Measurements from ENCODE around the gene MAST1.
A peak's percentile ranks its signal among the peaks of the same experiment; 100 is the strongest.
"Not testable (repeated sequence)": the region's sequence is repeated elsewhere in the genome, so short reads cannot be mapped to it uniquely, and the experiment has no call there.

The MAST1 gene

GRCh38 chr19:12841094-12841493, 2.8 kb downstream of the MAST1 start:
- no peak for DNase-seq

- no peak for DNase-seq
Measured at GRCh38 chr19:12842511-12842910, 4.2 kb downstream of the MAST1 start.

- DNase-seq: no peak
Measured at GRCh38 chr19:12843328-12843727, 5.0 kb downstream of the MAST1 start.

- DNase-seq: no peak
Measured at GRCh38 chr19:12843999-12844732, 5.9 kb downstream of the MAST1 start.

GRCh38 chr19:12846613-12847012, 8.3 kb downstream of the MAST1 start:
- not testable (repeated sequence) for DNase-seq

- peak; percentile 97 for DNase-seq
Measured at GRCh38 chr19:12847159-12848139, 9.1 kb downstream of the MAST1 start.

GRCh38 chr19:12856653-12857052, 18.3 kb downstream of the MAST1 start:
- DNase-seq: no peak

GRCh38 chr19:12858041-12858928, 20.0 kb downstream of the MAST1 start:
- DNase-seq: no peak

- no peak for DNase-seq
Measured at GRCh38 chr19:12859546-12859945, 21.2 kb downstream of the MAST1 start.

- DNase-seq: no peak
Measured at GRCh38 chr19:12864143-12864542, 25.8 kb downstream of the MAST1 start.

GRCh38 chr19:12864721-12865715, 26.7 kb downstream of the MAST1 start:
- no peak for DNase-seq

GRCh38 chr19:12865746-12866415, 27.6 kb downstream of the MAST1 start:
- no peak for DNase-seq

GRCh38 chr19:12866416-12867119, 28.3 kb downstream of the MAST1 start:
- DNase-seq: no peak

GRCh38 chr19:12867120-12868099, 29.1 kb downstream of the MAST1 start:
- peak; percentile 73 for DNase-seq

- DNase-seq: no peak
Measured at GRCh38 chr19:12868540-12869112, 30.3 kb downstream of the MAST1 start.

GRCh38 chr19:12871681-12872080, 33.4 kb downstream of the MAST1 start:
- DNase-seq: no peak

GRCh38 chr19:12872255-12872654, 33.9 kb downstream of the MAST1 start:
- DNase-seq: no peak
